B cell (primary cell): ENCODE data around the gene HNRNPK. TPM values are rescaled to one million over a fixed set of nuclear protein-coding genes. Genes with fewer than 3 reads are reported as not detected.

ENCODE experiments used
- ATAC-seq: fragments of 200-7000 bp; cut with Tn5 transposase; one replicate; pipeline ENCODE4 v1.10.0; 2021; ENCODE audit warnings: low read depth, mild to moderate bottlenecking, moderate number of reproducible peaks, moderate library complexity
- CTCF ChIA-PET: fragments of 350-600 bp; sonication (Branson Sonifier 250); formaldehyde crosslinking; loops from one replicate; lab custom pipeline; 2021; ENCODE audit warnings: antibody characterized with exemption, inconsistent platforms; lab: Charles Lee
- POLR2A ChIA-PET: fragments of 350-600 bp; sonication (Branson Sonifier 250); formaldehyde crosslinking; loops from one replicate; lab custom pipeline; 2021; ENCODE audit warnings: antibody characterized with exemption; lab: Charles Lee
- DNase-seq: peaks from one replicate; pipeline ENCODE4 v3.0.0; 2013
- H2AFZ ChIP-seq: 2 replicates; pipeline ENCODE4 v1.6.1; 2012; ENCODE audit warnings: mild to moderate bottlenecking, low read depth, low read length; ENCODE audit not compliant: insufficient read depth, poor library complexity, severe bottlenecking
- H3K27ac ChIP-seq, 2 donors: 1 replicate in 1 of 2; 2 replicates in 1 of 2; pipeline ENCODE4 v1.5.1; 2012 to 2013; ENCODE audit warnings: low read length in 2 of 2, mild to moderate bottlenecking in 2 of 2, moderate library complexity in 1 of 2
- H3K27me3 ChIP-seq, 4 experiments: fragments of 200-600 bp in 1 of 4; sonication (generic) in 1 of 4; replicated peaks in 1 of 4; 1 replicate in 2 of 4; 2 replicates in 2 of 4; pipeline versions ENCODE4 v1.6.1 to v1.7.0; 2013 to 2016; ENCODE audit warnings: low read length in 3 of 4, mild to moderate bottlenecking in 2 of 4, mixed read lengths in 1 of 4, moderate library complexity in 1 of 4; ENCODE audit not compliant: insufficient read depth in 4 of 4, control insufficient read depth in 3 of 4; ENCODE audit errors: control extremely low read depth in 1 of 4
- H3K36me3 ChIP-seq, 2 experiments: replicated peaks in 1 of 2; 1 replicate in 1 of 2; 2 replicates in 1 of 2; pipeline versions ENCODE4 v1.6.1 to v1.7.1; 2013; ENCODE audit warnings: low read length in 1 of 2; ENCODE audit not compliant: insufficient read depth in 2 of 2, control insufficient read depth in 1 of 2; ENCODE audit errors: control extremely low read depth in 1 of 2, extremely low read depth in 1 of 2
- H3K4me1 ChIP-seq, 2 donors: fragments of 200-600 bp in 1 of 2; sonication (generic) in 1 of 2; 1 replicate in 1 of 2; 2 replicates in 1 of 2; pipeline versions ENCODE4 v1.5.1 to v1.6.1; 2013 to 2017; ENCODE audit warnings: low read length in 2 of 2; ENCODE audit not compliant: control insufficient read depth in 2 of 2, insufficient read depth in 2 of 2
- H3K4me2 ChIP-seq: replicated peaks from 2 replicates; pipeline ENCODE3; 2012; ENCODE audit warnings: mild to moderate bottlenecking, low read depth, low read length; ENCODE audit not compliant: poor library complexity, severe bottlenecking
- H3K4me3 ChIP-seq, 5 experiments: fragments of 200-600 bp in 1 of 5; sonication (generic) in 1 of 5; 1 replicate in 3 of 5; 2 replicates in 2 of 5; pipeline versions ENCODE4 v1.5.1 to v1.7.0; 2011 to 2016; ENCODE audit warnings: low read length in 4 of 5, mild to moderate bottlenecking in 4 of 5, low read depth in 2 of 5, control low read depth in 1 of 5, moderate library complexity in 1 of 5; ENCODE audit not compliant: insufficient read depth in 1 of 5; ENCODE audit errors: control extremely low read depth in 1 of 5, extremely low read depth in 1 of 5
- H3K79me2 ChIP-seq: fragments of 200-600 bp; sonication (generic); one replicate; pipeline ENCODE4 v1.6.0; 2016; ENCODE audit warnings: low read length; ENCODE audit not compliant: control insufficient read depth, insufficient read depth
- H3K9ac ChIP-seq: fragments of 200-600 bp; sonication (generic); 2 replicates; pipeline ENCODE4 v1.6.1; 2017; ENCODE audit warnings: mild to moderate bottlenecking, low read length, moderate library complexity
- H3K9me3 ChIP-seq, 3 donors: one replicate each; pipeline versions ENCODE4 v1.6.1 to v1.7.1; 2013; ENCODE audit warnings: low read length in 2 of 3; ENCODE audit not compliant: control insufficient read depth in 2 of 3, insufficient read depth in 1 of 3; ENCODE audit errors: control extremely low read depth in 1 of 3
- H4K20me1 ChIP-seq: 2 replicates; pipeline ENCODE4 v1.6.0; 2012; ENCODE audit warnings: mild to moderate bottlenecking, low read length; ENCODE audit not compliant: insufficient read depth, control insufficient read depth, poor library complexity, severe bottlenecking
- H3K27ac Mint-ChIP-seq: one replicate; pipeline ENCODE4 v1.8.0; 2021; ENCODE audit warnings: mixed read lengths
- H3K27me3 Mint-ChIP-seq: one replicate; pipeline ENCODE4 v1.8.0; 2021; ENCODE audit warnings: mixed read lengths
- H3K4me1 Mint-ChIP-seq: one replicate; pipeline ENCODE4 v1.8.0; 2021; ENCODE audit warnings: mixed read lengths
- H3K4me3 Mint-ChIP-seq: one replicate; pipeline ENCODE4 v1.8.0; 2021; ENCODE audit warnings: mixed read lengths
- H3K9me3 Mint-ChIP-seq: one replicate; pipeline ENCODE4 v1.8.0; 2022; ENCODE audit warnings: mixed read lengths; ENCODE audit not compliant: insufficient read depth
- EZH2 ChIP-seq: IDR thresholded peaks from 2 replicates; pipeline ENCODE4 v1.6.1; 2012; ENCODE audit warnings: borderline replicate concordance, low read depth, mild to moderate bottlenecking, moderate library complexity, low read length; ENCODE audit not compliant: insufficient read depth, poor library complexity, severe bottlenecking
- WGBS: methylation state at CpG from one replicate; pipeline ENCODE4 v1.1.5; 2013; ENCODE audit warnings: missing lambda C conversion rate; ENCODE audit not compliant: insufficient coverage; 5-methylcytosine and 5-hydroxymethylcytosine counted together
- intact Hi-C: fragments of 100-400 bp; cut with micrococcal nuclease; formaldehyde crosslinking; loops from one replicate; pipeline ENCODE4 v1.10.0; 2022
- polyA plus RNA-seq: library from polyadenylated mRNA; depleted of rRNA; stranded (reverse); fragments of >200 nt; gene quantifications from 2 replicates; pipeline ENCODE4 v1.2.3, GENCODE V29; 2012
- total RNA-seq, 2 donors: library from RNA; stranded (reverse); fragments of 120-200 nt in 1 of 2; gene quantifications; 1 replicate in 1 of 2; 2 replicates in 1 of 2; pipeline versions ENCODE4 v1.2.3 to v1.2.4, GENCODE V29; 2013 to 2022
- TF ChIP-seq, protein P1 (sequence below): fragments of 200-600 bp; IDR thresholded peaks from one replicate; pipeline ENCODE4 v1.8.0; 2022; ENCODE audit warnings: antibody characterized with exemption, mild to moderate bottlenecking

The HNRNPK gene
- total and polyA plus RNA-seq, 2 donors (not counting 1 experiment from before 2014, with no cell fraction given): 210 to 524 TPM

DNA sequence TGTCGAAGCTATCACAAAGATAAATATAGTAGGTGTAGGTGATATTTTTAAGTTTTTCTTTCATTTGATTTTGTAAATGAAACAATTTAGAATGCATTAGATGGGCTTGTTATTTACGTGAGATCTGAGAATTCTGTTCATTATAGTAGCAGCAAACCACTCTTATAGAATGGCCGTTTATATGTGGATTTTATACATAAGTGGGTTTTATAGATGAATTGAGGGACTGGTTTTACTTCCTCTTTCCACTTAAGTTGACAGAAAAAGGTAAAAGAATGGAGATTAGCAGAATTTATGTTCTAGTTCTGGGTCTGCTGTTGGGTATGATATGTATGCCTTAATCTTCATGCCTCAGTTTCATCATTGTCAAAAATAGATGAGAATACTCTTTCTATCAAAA is 6.2 kb upstream of the HNRNPK start:
- H3K9ac ChIP-seq: peak overlapping the region; percentile 27
- TF ChIP-seq, protein P1, sequence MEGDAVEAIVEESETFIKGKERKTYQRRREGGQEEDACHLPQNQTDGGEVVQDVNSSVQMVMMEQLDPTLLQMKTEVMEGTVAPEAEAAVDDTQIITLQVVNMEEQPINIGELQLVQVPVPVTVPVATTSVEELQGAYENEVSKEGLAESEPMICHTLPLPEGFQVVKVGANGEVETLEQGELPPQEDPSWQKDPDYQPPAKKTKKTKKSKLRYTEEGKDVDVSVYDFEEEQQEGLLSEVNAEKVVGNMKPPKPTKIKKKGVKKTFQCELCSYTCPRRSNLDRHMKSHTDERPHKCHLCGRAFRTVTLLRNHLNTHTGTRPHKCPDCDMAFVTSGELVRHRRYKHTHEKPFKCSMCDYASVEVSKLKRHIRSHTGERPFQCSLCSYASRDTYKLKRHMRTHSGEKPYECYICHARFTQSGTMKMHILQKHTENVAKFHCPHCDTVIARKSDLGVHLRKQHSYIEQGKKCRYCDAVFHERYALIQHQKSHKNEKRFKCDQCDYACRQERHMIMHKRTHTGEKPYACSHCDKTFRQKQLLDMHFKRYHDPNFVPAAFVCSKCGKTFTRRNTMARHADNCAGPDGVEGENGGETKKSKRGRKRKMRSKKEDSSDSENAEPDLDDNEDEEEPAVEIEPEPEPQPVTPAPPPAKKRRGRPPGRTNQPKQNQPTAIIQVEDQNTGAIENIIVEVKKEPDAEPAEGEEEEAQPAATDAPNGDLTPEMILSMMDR: no peak
- no peak for TF ChIP-seq EZH2
- peak overlapping the region; percentile 58 for H3K4me2 ChIP-seq
- H3K27me3 ChIP-seq: no peaks in the 10 kb centered on the region
- Mint-ChIP-seq H3K9me3 (no peaks in the 10 kb centered on the region), H3K27ac (no peak overlapping the region), H3K4me1 (peaks cover 33% of the 10 kb centered on the region), H3K27me3 (no peaks in the 10 kb centered on the region), H3K4me3 (peak overlapping the region; percentile 61)
- ATAC-seq (peak; percentile 67), DNase-seq (peak; percentile 52)
- H3K9me3 ChIP-seq: no peaks in the 10 kb centered on the region
- H3K4me3 ChIP-seq: peak overlapping the region in 1 of 5 experiments; percentile 36
- ChIA-PET CTCF (no interaction called here), POLR2A (no interaction called here)
- WGBS: no CpG with 5 or more reads among the region's 3 CpGs
- H3K36me3 ChIP-seq: peaks cover 0 to 1% of the 10 kb centered on the region in 2 experiments
- H3K27ac ChIP-seq: peak overlapping the region in 1 of 2 donors; percentile 1
- no peaks in the 10 kb centered on the region for H4K20me1 ChIP-seq
- no peak overlapping the region for H2AFZ ChIP-seq
- H3K79me2 ChIP-seq: peaks cover 86% of the 10 kb centered on the region
- intact Hi-C loops: loop anchor here (5.0 kb wide), 1 partner anchor 186 kb away; no protein-coding TSS in a partner anchor
- peaks cover 10 to 14% of the 10 kb centered on the region in 2 donors for H3K4me1 ChIP-seq

DNA sequence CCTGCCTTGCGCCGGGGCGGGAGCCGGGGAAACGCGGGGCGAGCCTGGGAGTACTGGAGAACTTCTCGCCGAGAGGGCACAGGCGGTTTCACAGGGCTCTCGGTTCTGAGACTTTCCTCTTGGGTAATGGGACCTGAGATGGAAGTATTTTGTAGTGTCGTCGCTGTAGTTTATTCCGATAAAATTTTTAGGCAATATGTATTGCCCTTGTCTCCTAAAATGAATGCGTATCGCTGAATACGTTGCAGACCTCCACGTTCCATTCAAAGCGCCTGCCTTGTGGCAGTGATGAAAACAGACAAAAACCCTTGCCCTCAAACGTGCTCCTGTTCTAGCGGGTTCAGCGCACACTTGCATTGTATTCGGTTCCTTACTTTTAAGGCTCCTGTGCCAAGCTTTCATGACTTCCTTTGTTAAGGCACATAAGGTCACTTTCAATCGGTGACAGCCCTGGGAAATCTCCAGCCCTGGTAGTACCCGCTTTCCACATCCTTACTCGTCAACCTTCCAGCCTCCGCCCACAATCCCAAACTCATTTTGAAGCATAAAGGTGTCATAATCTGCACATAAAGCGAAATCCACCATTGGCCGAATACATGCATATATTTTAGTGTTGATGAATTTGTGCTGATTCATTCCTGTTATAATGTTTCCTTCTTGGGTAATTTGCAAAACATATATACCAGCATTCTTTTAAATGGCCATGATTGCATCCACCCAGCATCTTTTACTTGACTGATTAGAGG is 1.3 kb upstream of the HNRNPK start:
- no peak for TF ChIP-seq EZH2
- TF ChIP-seq, protein P1: no peak
- Histone ChIP-seq H3K9ac (peak overlapping the region; percentile 100), H3K9me3 (no peaks in the 10 kb centered on the region), H4K20me1 (peaks cover 34% of the 10 kb centered on the region), H3K79me2 (peaks cover 87% of the 10 kb centered on the region), H2AFZ (peak overlapping the region; percentile 99), H3K36me3 (peaks cover 0 to 20% of the 10 kb centered on the region in 2 experiments), H3K4me3 (peak overlapping the region; percentile 92 to 100 (median 99)), H3K4me1 (peaks cover 21 to 22% of the 10 kb centered on the region in 2 donors), H3K27ac (peak overlapping the region; percentile 99), H3K27me3 (no peaks in the 10 kb centered on the region), H3K4me2 (peak overlapping the region; percentile 81)
- DNase-seq: no peak
- Mint-ChIP-seq H3K4me3 (peak overlapping the region; percentile 92), H3K27ac (peak overlapping the region; percentile 100), H3K27me3 (no peaks in the 10 kb centered on the region), H3K9me3 (no peaks in the 10 kb centered on the region), H3K4me1 (peaks cover 36% of the 10 kb centered on the region)
- intact Hi-C loops: loop anchor here (2.0 kb wide), 3 partner anchors 162 to 1960 kb away; partner anchors contain the start of genes IDNK and NAA35
- no peak for ATAC-seq
- ChIA-PET CTCF (interaction anchor here (0.8 to 1.4 kb wide), 3 partner anchors 12 to 358 kb away, joined by 3 to 4 read pairs (median 3); no protein-coding TSS in a partner anchor), POLR2A (interaction anchor here (1.2 to 2.7 kb wide), 6 partner anchors 17 to 280 kb away, joined by 3 to 20 read pairs (median 14); partner anchors contain the start of genes KIF27 and UBQLN1)
- WGBS: under 1% methylated on average over 25 of the region's 29 CpGs
